WTC11 (cell line): ENCODE data around the gene CFAP299. TPM values are rescaled to one million over a fixed set of nuclear protein-coding genes. Genes with fewer than 3 reads are reported as not detected.

ENCODE experiments used
- ATAC-seq: fragments of 200-7000 bp; cut with Tn5 transposase; 2 replicates; pipeline ENCODE4 v1.10.0; 2021; ENCODE audit warnings: mild to moderate bottlenecking, moderate library complexity
- CTCF ChIA-PET: fragments of 300-600 bp; sonication (Branson Sonifier 250); formaldehyde crosslinking; loops from one replicate; lab custom pipeline; 2021; ENCODE audit warnings: antibody characterized with exemption; lab: Charles Lee
- POLR2A ChIA-PET: fragments of 350-600 bp; sonication (Branson Sonifier 250); formaldehyde crosslinking; loops from one replicate; lab custom pipeline; 2021; ENCODE audit warnings: antibody characterized with exemption; lab: Charles Lee
- DNase-seq: peaks from one replicate; pipeline ENCODE4 v3.0.0; 2021; ENCODE audit warnings: low spot score
- H3K27ac Mint-ChIP-seq: 2 replicates; pipeline ENCODE4 v1.8.0; 2021; ENCODE audit warnings: mixed read lengths
- H3K27me3 Mint-ChIP-seq: 2 replicates; pipeline ENCODE4 v1.8.0; 2021; ENCODE audit warnings: low read depth, mild to moderate bottlenecking, moderate library complexity, mixed read lengths
- H3K36me3 Mint-ChIP-seq: 2 replicates; pipeline ENCODE4 v1.8.0; 2021; ENCODE audit warnings: mixed read lengths
- H3K4me1 Mint-ChIP-seq: 2 replicates; pipeline ENCODE4 v1.8.0; 2022; ENCODE audit warnings: mixed read lengths
- H3K4me3 Mint-ChIP-seq: 2 replicates; pipeline ENCODE4 v1.8.0; 2021; ENCODE audit warnings: mild to moderate bottlenecking, moderate library complexity, mixed read lengths
- H3K9me3 Mint-ChIP-seq: 2 replicates; pipeline ENCODE4 v1.8.0; 2021; ENCODE audit warnings: mixed read lengths
- CREM ChIP-seq: sonication (generic); formaldehyde crosslinking; IDR thresholded peaks from 2 replicates; pipeline ENCODE4 v1.8.1; 2022; ENCODE audit warnings: mild to moderate bottlenecking, missing genetic modification reagents, moderate library complexity
- EMX1 ChIP-seq: fragments of 250-450 bp; sonication (Bioruptor Pico); IDR thresholded peaks from 2 replicates; pipeline ENCODE4 v1.8.0; 2021; ENCODE audit warnings: mild to moderate bottlenecking
- IRF2 ChIP-seq: sonication (generic); formaldehyde crosslinking; IDR thresholded peaks from 2 replicates; pipeline ENCODE4 v1.8.0; 2022; ENCODE audit warnings: low read depth, missing genetic modification reagents, borderline replicate concordance
- MXD4 ChIP-seq: fragments of 250-450 bp; sonication (Bioruptor Pico); IDR thresholded peaks from 2 replicates; pipeline ENCODE4 v1.8.0; 2021; ENCODE audit warnings: mild to moderate bottlenecking, moderate library complexity, borderline replicate concordance
- MYBL2 ChIP-seq: sonication (generic); formaldehyde crosslinking; IDR thresholded peaks from 2 replicates; pipeline ENCODE4 v1.8.1; 2023; ENCODE audit warnings: mild to moderate bottlenecking, moderate library complexity, missing genetic modification reagents
- NFATC4 ChIP-seq: fragments of 250-450 bp; sonication (Bioruptor Pico); IDR thresholded peaks from 2 replicates; pipeline ENCODE4 v1.9.0; 2021; ENCODE audit warnings: mild to moderate bottlenecking
- RORB ChIP-seq: fragments of 250-450 bp; sonication (Bioruptor Pico); IDR thresholded peaks from 2 replicates; pipeline ENCODE4 v1.9.0; 2021; ENCODE audit warnings: mild to moderate bottlenecking
- TP53 ChIP-seq: sonication (generic); formaldehyde crosslinking; IDR thresholded peaks from 2 replicates; pipeline ENCODE4 v1.8.1; 2023; ENCODE audit warnings: mild to moderate bottlenecking, missing genetic modification reagents
- ZNF138 ChIP-seq: sonication (generic); formaldehyde crosslinking; conservative IDR thresholded peaks from 2 replicates; pipeline ENCODE4 v1.8.1; 2022; ENCODE audit warnings: mild to moderate bottlenecking, moderate library complexity, missing genetic modification reagents
- ZNF317 ChIP-seq: sonication (generic); formaldehyde crosslinking; IDR thresholded peaks from 2 replicates; pipeline ENCODE4 v1.8.1; 2023; ENCODE audit warnings: low read depth, mild to moderate bottlenecking, moderate library complexity, missing genetic modification reagents, borderline replicate concordance
- ZNF423 ChIP-seq: fragments of 250-450 bp; sonication (Bioruptor Pico); IDR thresholded peaks from 2 replicates; pipeline ENCODE4 v2.1.2; 2022; ENCODE audit warnings: mild to moderate bottlenecking, moderate library complexity
- total RNA-seq: library from RNA; stranded (reverse); gene quantifications from 3 replicates; pipeline ENCODE4 v1.2.3, GENCODE V29; 2021
- TF ChIP-seq, protein P1 (sequence below): fragments of 250-450 bp; sonication (Bioruptor Pico); IDR thresholded peaks from 2 replicates; pipeline ENCODE4 v1.9.0; 2021; ENCODE audit warnings: mild to moderate bottlenecking, borderline replicate concordance
- TF ChIP-seq, protein P2 (sequence below): sonication (generic); formaldehyde crosslinking; IDR thresholded peaks from 2 replicates; pipeline ENCODE4 v1.8.0; 2022; ENCODE audit warnings: mild to moderate bottlenecking, missing genetic modification reagents
- TF ChIP-seq, protein P3 (sequence below): sonication (generic); formaldehyde crosslinking; conservative IDR thresholded peaks from 2 replicates; pipeline ENCODE4 v1.8.1; 2022; ENCODE audit warnings: mild to moderate bottlenecking, missing genetic modification reagents
- TF ChIP-seq, protein P4 (sequence below): fragments of 200-600 bp; IDR thresholded peaks from 2 replicates; pipeline ENCODE4 v1.8.0; 2022; ENCODE audit warnings: antibody characterized with exemption
- TF ChIP-seq, protein P5 (sequence below): sonication (generic); formaldehyde crosslinking; IDR thresholded peaks from 2 replicates; pipeline ENCODE4 v1.8.0; 2022; ENCODE audit warnings: missing genetic modification reagents
- TF ChIP-seq, protein P6 (sequence below): sonication (generic); formaldehyde crosslinking; IDR thresholded peaks from 2 replicates; pipeline ENCODE4 v1.8.1; 2023; ENCODE audit warnings: mild to moderate bottlenecking, moderate library complexity, missing genetic modification reagents
- TF ChIP-seq, protein P7 (sequence below): sonication (generic); formaldehyde crosslinking; IDR thresholded peaks from 2 replicates; pipeline ENCODE4 v1.8.1; 2022; ENCODE audit warnings: missing genetic modification reagents, borderline replicate concordance
- TF ChIP-seq, protein P8 (sequence below): sonication (generic); formaldehyde crosslinking; IDR thresholded peaks from 2 replicates; pipeline ENCODE4 v1.8.1; 2022; ENCODE audit warnings: low read depth, missing genetic modification reagents, borderline replicate concordance

Gene CFAP299
- total RNA-seq, 1 experiment from 2014 or later: not detected

DNA sequence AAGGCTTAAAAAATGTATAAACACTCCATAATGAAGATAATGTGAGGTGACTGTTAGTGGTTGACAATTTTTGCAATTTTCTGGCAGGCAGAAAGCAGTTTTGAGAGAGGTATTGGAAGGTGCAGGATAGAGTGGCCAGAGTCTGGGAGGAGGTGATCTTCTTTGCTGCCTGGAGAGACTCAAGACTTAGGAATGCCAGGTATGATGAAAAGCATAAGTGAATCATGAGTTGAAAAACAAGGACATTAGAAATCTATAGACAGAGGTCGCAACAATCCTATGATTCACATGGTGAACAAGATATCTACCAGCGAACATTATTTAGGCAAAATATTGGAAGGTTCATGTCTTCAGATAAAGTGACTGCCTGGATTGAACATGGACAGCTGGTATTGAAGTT is 118.5 kb downstream of the CFAP299 start:
- Mint-ChIP-seq H3K27ac (peak overlapping the region; percentile 75), H3K9me3 (no peaks in the 10 kb centered on the region), H3K36me3 (no peaks in the 10 kb centered on the region), H3K4me3 (no peak overlapping the region), H3K27me3 (no peaks in the 10 kb centered on the region), H3K4me1 (peaks cover 23% of the 10 kb centered on the region)
- ChIA-PET POLR2A (no interaction called here), CTCF (no interaction called here)
- DNase-seq: no peak
- TF ChIP-seq CREM (CRISPR knock-in tag) (no peak), ZNF317 (no peak), ZNF138 (CRISPR knock-in tag) (no peak), NFATC4 (CRISPR knock-in tag) (no peak), ZNF423 (CRISPR knock-in tag) (no peak), IRF2 (no peak), MYBL2 (CRISPR knock-in tag) (no peak), TP53 (CRISPR knock-in tag) (no peak)
- TF ChIP-seq, protein P1, sequence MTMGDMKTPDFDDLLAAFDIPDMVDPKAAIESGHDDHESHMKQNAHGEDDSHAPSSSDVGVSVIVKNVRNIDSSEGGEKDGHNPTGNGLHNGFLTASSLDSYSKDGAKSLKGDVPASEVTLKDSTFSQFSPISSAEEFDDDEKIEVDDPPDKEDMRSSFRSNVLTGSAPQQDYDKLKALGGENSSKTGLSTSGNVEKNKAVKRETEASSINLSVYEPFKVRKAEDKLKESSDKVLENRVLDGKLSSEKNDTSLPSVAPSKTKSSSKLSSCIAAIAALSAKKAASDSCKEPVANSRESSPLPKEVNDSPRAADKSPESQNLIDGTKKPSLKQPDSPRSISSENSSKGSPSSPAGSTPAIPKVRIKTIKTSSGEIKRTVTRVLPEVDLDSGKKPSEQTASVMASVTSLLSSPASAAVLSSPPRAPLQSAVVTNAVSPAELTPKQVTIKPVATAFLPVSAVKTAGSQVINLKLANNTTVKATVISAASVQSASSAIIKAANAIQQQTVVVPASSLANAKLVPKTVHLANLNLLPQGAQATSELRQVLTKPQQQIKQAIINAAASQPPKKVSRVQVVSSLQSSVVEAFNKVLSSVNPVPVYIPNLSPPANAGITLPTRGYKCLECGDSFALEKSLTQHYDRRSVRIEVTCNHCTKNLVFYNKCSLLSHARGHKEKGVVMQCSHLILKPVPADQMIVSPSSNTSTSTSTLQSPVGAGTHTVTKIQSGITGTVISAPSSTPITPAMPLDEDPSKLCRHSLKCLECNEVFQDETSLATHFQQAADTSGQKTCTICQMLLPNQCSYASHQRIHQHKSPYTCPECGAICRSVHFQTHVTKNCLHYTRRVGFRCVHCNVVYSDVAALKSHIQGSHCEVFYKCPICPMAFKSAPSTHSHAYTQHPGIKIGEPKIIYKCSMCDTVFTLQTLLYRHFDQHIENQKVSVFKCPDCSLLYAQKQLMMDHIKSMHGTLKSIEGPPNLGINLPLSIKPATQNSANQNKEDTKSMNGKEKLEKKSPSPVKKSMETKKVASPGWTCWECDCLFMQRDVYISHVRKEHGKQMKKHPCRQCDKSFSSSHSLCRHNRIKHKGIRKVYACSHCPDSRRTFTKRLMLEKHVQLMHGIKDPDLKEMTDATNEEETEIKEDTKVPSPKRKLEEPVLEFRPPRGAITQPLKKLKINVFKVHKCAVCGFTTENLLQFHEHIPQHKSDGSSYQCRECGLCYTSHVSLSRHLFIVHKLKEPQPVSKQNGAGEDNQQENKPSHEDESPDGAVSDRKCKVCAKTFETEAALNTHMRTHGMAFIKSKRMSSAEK (CRISPR knock-in tag): no peak
- TF ChIP-seq, protein P2, sequence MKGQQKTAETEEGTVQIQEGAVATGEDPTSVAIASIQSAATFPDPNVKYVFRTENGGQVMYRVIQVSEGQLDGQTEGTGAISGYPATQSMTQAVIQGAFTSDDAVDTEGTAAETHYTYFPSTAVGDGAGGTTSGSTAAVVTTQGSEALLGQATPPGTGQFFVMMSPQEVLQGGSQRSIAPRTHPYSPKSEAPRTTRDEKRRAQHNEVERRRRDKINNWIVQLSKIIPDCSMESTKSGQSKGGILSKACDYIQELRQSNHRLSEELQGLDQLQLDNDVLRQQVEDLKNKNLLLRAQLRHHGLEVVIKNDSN (CRISPR knock-in tag): no peak
- ATAC-seq: no peak

DNA sequence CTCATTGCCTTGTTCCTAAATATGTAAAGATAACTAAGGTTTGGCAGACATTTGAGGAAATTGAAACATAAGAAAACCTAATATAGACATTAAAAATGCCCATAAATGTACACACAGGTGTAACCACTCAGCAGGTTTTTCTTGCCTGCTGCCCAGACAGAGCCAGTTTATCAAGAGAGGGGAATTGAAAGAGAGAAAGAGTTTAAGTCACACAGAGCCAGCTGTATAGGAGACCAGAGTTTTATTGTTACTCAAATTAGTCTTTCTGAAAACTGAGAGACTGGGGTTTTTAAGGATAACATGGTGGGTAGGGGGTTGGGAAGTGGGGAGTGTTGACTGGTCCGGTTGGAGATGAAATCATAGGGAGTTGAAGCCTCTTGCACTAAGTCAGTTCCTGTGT is 119.0 kb downstream of the CFAP299 start:
- Mint-ChIP-seq H3K9me3 (no peaks in the 10 kb centered on the region), H3K36me3 (no peaks in the 10 kb centered on the region), H3K27ac (peak overlapping the region; percentile 75), H3K4me3 (no peak overlapping the region), H3K27me3 (no peaks in the 10 kb centered on the region), H3K4me1 (peaks cover 28% of the 10 kb centered on the region)
- TF ChIP-seq, protein P3, sequence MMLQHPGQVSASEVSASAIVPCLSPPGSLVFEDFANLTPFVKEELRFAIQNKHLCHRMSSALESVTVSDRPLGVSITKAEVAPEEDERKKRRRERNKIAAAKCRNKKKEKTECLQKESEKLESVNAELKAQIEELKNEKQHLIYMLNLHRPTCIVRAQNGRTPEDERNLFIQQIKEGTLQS: no peak
- TF ChIP-seq NFATC4 (CRISPR knock-in tag) (no peak), RORB (no peak), EMX1 (CRISPR knock-in tag) (no peak), MXD4 (CRISPR knock-in tag) (no peak)
- TF ChIP-seq, protein P4, sequence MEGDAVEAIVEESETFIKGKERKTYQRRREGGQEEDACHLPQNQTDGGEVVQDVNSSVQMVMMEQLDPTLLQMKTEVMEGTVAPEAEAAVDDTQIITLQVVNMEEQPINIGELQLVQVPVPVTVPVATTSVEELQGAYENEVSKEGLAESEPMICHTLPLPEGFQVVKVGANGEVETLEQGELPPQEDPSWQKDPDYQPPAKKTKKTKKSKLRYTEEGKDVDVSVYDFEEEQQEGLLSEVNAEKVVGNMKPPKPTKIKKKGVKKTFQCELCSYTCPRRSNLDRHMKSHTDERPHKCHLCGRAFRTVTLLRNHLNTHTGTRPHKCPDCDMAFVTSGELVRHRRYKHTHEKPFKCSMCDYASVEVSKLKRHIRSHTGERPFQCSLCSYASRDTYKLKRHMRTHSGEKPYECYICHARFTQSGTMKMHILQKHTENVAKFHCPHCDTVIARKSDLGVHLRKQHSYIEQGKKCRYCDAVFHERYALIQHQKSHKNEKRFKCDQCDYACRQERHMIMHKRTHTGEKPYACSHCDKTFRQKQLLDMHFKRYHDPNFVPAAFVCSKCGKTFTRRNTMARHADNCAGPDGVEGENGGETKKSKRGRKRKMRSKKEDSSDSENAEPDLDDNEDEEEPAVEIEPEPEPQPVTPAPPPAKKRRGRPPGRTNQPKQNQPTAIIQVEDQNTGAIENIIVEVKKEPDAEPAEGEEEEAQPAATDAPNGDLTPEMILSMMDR: no peak
- TF ChIP-seq, protein P5, sequence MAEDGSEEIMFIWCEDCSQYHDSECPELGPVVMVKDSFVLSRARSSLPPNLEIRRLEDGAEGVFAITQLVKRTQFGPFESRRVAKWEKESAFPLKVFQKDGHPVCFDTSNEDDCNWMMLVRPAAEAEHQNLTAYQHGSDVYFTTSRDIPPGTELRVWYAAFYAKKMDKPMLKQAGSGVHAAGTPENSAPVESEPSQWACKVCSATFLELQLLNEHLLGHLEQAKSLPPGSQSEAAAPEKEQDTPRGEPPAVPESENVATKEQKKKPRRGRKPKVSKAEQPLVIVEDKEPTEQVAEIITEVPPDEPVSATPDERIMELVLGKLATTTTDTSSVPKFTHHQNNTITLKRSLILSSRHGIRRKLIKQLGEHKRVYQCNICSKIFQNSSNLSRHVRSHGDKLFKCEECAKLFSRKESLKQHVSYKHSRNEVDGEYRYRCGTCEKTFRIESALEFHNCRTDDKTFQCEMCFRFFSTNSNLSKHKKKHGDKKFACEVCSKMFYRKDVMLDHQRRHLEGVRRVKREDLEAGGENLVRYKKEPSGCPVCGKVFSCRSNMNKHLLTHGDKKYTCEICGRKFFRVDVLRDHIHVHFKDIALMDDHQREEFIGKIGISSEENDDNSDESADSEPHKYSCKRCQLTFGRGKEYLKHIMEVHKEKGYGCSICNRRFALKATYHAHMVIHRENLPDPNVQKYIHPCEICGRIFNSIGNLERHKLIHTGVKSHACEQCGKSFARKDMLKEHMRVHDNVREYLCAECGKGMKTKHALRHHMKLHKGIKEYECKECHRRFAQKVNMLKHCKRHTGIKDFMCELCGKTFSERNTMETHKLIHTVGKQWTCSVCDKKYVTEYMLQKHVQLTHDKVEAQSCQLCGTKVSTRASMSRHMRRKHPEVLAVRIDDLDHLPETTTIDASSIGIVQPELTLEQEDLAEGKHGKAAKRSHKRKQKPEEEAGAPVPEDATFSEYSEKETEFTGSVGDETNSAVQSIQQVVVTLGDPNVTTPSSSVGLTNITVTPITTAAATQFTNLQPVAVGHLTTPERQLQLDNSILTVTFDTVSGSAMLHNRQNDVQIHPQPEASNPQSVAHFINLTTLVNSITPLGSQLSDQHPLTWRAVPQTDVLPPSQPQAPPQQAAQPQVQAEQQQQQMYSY (CRISPR knock-in tag): no peak
- TF ChIP-seq, protein P6, sequence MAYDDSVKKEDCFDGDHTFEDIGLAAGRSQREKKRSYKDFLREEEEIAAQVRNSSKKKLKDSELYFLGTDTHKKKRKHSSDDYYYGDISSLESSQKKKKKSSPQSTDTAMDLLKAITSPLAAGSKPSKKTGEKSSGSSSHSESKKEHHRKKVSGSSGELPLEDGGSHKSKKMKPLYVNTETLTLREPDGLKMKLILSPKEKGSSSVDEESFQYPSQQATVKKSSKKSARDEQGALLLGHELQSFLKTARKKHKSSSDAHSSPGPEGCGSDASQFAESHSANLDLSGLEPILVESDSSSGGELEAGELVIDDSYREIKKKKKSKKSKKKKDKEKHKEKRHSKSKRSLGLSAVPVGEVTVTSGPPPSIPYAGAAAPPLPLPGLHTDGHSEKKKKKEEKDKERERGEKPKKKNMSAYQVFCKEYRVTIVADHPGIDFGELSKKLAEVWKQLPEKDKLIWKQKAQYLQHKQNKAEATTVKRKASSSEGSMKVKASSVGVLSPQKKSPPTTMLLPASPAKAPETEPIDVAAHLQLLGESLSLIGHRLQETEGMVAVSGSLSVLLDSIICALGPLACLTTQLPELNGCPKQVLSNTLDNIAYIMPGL: no peak
- TF ChIP-seq, protein P7, sequence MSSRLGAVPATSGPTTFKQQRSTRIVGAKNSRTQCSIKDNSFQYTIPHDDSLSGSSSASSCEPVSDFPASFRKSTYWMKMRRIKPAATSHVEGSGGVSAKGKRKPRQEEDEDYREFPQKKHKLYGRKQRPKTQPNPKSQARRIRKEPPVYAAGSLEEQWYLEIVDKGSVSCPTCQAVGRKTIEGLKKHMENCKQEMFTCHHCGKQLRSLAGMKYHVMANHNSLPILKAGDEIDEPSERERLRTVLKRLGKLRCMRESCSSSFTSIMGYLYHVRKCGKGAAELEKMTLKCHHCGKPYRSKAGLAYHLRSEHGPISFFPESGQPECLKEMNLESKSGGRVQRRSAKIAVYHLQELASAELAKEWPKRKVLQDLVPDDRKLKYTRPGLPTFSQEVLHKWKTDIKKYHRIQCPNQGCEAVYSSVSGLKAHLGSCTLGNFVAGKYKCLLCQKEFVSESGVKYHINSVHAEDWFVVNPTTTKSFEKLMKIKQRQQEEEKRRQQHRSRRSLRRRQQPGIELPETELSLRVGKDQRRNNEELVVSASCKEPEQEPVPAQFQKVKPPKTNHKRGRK (CRISPR knock-in tag): no peak
- TF ChIP-seq, protein P8, sequence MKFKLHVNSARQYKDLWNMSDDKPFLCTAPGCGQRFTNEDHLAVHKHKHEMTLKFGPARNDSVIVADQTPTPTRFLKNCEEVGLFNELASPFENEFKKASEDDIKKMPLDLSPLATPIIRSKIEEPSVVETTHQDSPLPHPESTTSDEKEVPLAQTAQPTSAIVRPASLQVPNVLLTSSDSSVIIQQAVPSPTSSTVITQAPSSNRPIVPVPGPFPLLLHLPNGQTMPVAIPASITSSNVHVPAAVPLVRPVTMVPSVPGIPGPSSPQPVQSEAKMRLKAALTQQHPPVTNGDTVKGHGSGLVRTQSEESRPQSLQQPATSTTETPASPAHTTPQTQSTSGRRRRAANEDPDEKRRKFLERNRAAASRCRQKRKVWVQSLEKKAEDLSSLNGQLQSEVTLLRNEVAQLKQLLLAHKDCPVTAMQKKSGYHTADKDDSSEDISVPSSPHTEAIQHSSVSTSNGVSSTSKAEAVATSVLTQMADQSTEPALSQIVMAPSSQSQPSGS (CRISPR knock-in tag): no peak
- DNase-seq (no peak), ATAC-seq (peak; percentile 95)
- CTCF ChIA-PET: no interaction called here
- POLR2A ChIA-PET: no interaction called here
